Measurements from ENCODE around the gene CHD9.

DNA sequence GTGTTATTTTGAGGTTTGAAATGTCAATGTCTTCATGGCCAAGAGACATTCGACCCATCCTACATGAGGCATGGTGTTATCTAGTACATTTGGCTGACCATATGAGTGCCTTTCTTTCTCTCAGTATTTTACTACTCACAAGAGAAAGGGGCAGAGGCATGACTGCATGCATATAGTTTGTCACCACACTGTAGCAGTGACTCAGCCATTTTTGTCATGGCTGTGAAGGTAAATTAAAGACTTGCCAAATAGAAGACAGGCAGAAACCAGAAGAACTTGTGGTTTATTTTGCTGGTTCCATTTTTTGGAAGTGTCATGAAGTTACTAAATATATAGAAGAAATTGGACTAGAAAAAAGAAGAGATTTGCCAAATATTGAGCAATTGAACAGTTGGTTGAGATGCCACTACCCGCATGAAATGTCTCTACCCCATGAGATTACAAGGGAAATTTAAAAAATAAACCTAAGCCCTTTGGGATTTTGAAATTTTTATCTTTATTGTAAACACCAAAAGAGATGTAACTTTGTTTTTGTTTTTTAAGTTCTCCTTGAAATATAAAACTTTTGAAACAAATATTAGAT, 170.3 kb downstream of the CHD9 start:
- TF ChIP-seq, protein P1, sequence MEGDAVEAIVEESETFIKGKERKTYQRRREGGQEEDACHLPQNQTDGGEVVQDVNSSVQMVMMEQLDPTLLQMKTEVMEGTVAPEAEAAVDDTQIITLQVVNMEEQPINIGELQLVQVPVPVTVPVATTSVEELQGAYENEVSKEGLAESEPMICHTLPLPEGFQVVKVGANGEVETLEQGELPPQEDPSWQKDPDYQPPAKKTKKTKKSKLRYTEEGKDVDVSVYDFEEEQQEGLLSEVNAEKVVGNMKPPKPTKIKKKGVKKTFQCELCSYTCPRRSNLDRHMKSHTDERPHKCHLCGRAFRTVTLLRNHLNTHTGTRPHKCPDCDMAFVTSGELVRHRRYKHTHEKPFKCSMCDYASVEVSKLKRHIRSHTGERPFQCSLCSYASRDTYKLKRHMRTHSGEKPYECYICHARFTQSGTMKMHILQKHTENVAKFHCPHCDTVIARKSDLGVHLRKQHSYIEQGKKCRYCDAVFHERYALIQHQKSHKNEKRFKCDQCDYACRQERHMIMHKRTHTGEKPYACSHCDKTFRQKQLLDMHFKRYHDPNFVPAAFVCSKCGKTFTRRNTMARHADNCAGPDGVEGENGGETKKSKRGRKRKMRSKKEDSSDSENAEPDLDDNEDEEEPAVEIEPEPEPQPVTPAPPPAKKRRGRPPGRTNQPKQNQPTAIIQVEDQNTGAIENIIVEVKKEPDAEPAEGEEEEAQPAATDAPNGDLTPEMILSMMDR (conservative IDR thresholded peaks at IDR 0.05) = no peak
- no peak for TF ChIP-seq EZH2 (IDR thresholded peaks at IDR 0.05; ENCODE audit: low read depth)

All from PC-9 (cell line).